Endothelial cell of umbilical vein (primary cell): ENCODE data around the gene ARRDC1. TPM values are rescaled to one million over a fixed set of nuclear protein-coding genes. Genes with fewer than 3 reads are reported as not detected.

ENCODE experiments used
- BruUV-seq: library from RNA; stranded (reverse); fragments of 400-500 nt; replicated peaks from 2 replicates; lab custom pipeline; 2021; lab: Mats Ljungman, UMichigan
- CTCF ChIA-PET: fragments of 300-600, 350-600 bp; sonication (Branson Sonifier 250); formaldehyde crosslinking; loops from one replicate; lab custom pipeline; 2021; ENCODE audit warnings: antibody characterized with exemption, inconsistent platforms; lab: Charles Lee
- POLR2A ChIA-PET: fragments of 300-600, 350-600 bp; sonication (Branson Sonifier 250); formaldehyde crosslinking; loops from one replicate; lab custom pipeline; 2021; ENCODE audit warnings: antibody characterized with exemption, inconsistent platforms; lab: Charles Lee
- DNase-seq: peaks from one replicate; pipeline ENCODE4 v3.0.0-alpha.2; 2011; ENCODE audit warnings: low read depth, low spot score
- FAIRE-seq: peaks from 2 replicates; lab custom pipeline; 2011; peaks lifted over from hg19 to GRCh38; lab: Jason Lieb, UNC
- H2AFZ ChIP-seq: 2 replicates; pipeline ENCODE4 v1.6.0; 2012; ENCODE audit warnings: low read depth, low read length, control low read depth, inconsistent platforms
- H3K27ac ChIP-seq: 2 replicates; pipeline ENCODE4 v1.5.1; 2011; ENCODE audit warnings: low read depth, mild to moderate bottlenecking, control low read depth, low read length, moderate library complexity; ENCODE audit not compliant: insufficient read depth
- H3K27me3 ChIP-seq, 2 experiments: 2 replicates each; pipeline versions ENCODE4 v1.6.0 to v1.6.1; 2011; ENCODE audit warnings: low read length in 2 of 2, mixed read lengths in 1 of 2; ENCODE audit not compliant: control insufficient read depth in 2 of 2, insufficient read depth in 2 of 2
- H3K36me3 ChIP-seq, 2 experiments: 2 replicates in 1 of 2; 3 replicates in 1 of 2; pipeline ENCODE4 v1.5.1; 2011; ENCODE audit warnings: low read length in 2 of 2, mild to moderate bottlenecking in 1 of 2, moderate library complexity in 1 of 2; ENCODE audit not compliant: control insufficient read depth in 2 of 2, insufficient read depth in 2 of 2; ENCODE audit errors: extremely low read depth in 1 of 2
- H3K4me1 ChIP-seq: 3 replicates; pipeline ENCODE4 v1.5.1; 2011; ENCODE audit warnings: mild to moderate bottlenecking, low read length; ENCODE audit not compliant: control insufficient read depth, insufficient read depth; ENCODE audit errors: extremely low read depth
- H3K4me2 ChIP-seq: 2 replicates; pipeline ENCODE4 v1.6.1; 2011; ENCODE audit warnings: low read length, control low read depth, mixed read lengths; ENCODE audit not compliant: insufficient read depth
- H3K4me3 ChIP-seq, 3 experiments: fragments of 200-600 bp in 1 of 3; sonication (generic), shearing (Covaris generic) in 1 of 3; replicated peaks in 1 of 3; 2 replicates each; pipeline ENCODE4 v1.5.1; 2011 to 2016; ENCODE audit warnings: control low read depth in 3 of 3, low read length in 3 of 3, mild to moderate bottlenecking in 2 of 3, inconsistent platforms in 1 of 3, low read depth in 1 of 3, moderate library complexity in 1 of 3; ENCODE audit not compliant: insufficient read depth in 1 of 3
- H3K79me2 ChIP-seq: 2 replicates; pipeline ENCODE4 v1.6.0; 2012; ENCODE audit warnings: low read length, inconsistent platforms; ENCODE audit not compliant: control insufficient read depth, insufficient read depth
- H3K9ac ChIP-seq: replicated peaks from 2 replicates; pipeline ENCODE3; 2011; ENCODE audit warnings: low read length, control low read depth; ENCODE audit not compliant: insufficient read depth; ENCODE audit errors: extremely low read depth
- H3K9me1 ChIP-seq: replicated peaks from 3 replicates; pipeline ENCODE4 v1.6.0; 2011; ENCODE audit warnings: mild to moderate bottlenecking, low read length; ENCODE audit not compliant: control insufficient read depth, insufficient read depth; ENCODE audit errors: extremely low read depth
- H3K9me3 ChIP-seq: replicated peaks from 2 replicates; pipeline ENCODE4 v1.5.1; 2012; ENCODE audit warnings: low read length, inconsistent platforms; ENCODE audit not compliant: control insufficient read depth, insufficient read depth
- H4K20me1 ChIP-seq: replicated peaks from 2 replicates; pipeline ENCODE3; 2011; ENCODE audit warnings: mild to moderate bottlenecking, low read length; ENCODE audit not compliant: control insufficient read depth, insufficient read depth; ENCODE audit errors: extremely low read depth
- EZH2 ChIP-seq: IDR thresholded peaks from 2 replicates; pipeline ENCODE4 v1.6.1; 2012; ENCODE audit warnings: borderline replicate concordance, low read depth, mild to moderate bottlenecking, moderate library complexity, low read length, inconsistent platforms; ENCODE audit not compliant: severe bottlenecking
- FOS ChIP-seq: IDR thresholded peaks from 2 replicates; pipeline ENCODE4 v1.6.1; 2011; ENCODE audit warnings: mild to moderate bottlenecking, low read length, moderate library complexity, borderline replicate concordance; ENCODE audit not compliant: insufficient read depth
- GATA2 ChIP-seq: IDR thresholded peaks from 2 replicates; pipeline ENCODE4 v1.7.0; 2011; ENCODE audit warnings: low read depth, mild to moderate bottlenecking, moderate library complexity, mixed read lengths, low read length; ENCODE audit not compliant: insufficient read length, insufficient read depth
- JUN ChIP-seq: IDR thresholded peaks from 2 replicates; pipeline ENCODE4 v1.6.1; 2011; ENCODE audit warnings: borderline replicate concordance, low read depth; ENCODE audit not compliant: insufficient read length, insufficient read depth
- MYC ChIP-seq: IDR thresholded peaks from one replicate; pipeline ENCODE4 v1.6.1; 2011; ENCODE audit warnings: mild to moderate bottlenecking, low read depth, low read length
- POLR2A ChIP-seq: IDR thresholded peaks from 2 replicates; pipeline ENCODE4 v1.6.1; 2012; ENCODE audit warnings: low read depth, mild to moderate bottlenecking, control low read depth, low read length
- POLR2AphosphoS5 ChIP-seq: IDR thresholded peaks from 2 replicates; pipeline ENCODE4 v1.6.1; 2012; ENCODE audit warnings: low read depth, mild to moderate bottlenecking, control low read depth, low read length, moderate library complexity; ENCODE audit not compliant: insufficient read depth
- dilution Hi-C: fragments of 300-500 bp; cut with MboI; formaldehyde crosslinking; loops from one replicate; pipeline ENCODE4 v1.15.0; 2019; ENCODE audit warnings: low sequenced_read_pairs; ENCODE audit not compliant: extremely low pct_ligation_motif_present
- intact Hi-C: fragments of 100-400 bp; cut with micrococcal nuclease; formaldehyde crosslinking; loops from one replicate; pipeline ENCODE4 v1.10.0; 2022
- polyA plus RNA-seq, 4 experiments: library from polyadenylated mRNA; depleted of rRNA in 3 of 4; stranded (reverse) in 3 of 4; unstranded in 1 of 4; fragments of >200 nt; gene quantifications; 2 replicates each; pipeline versions ENCODE4 v1.2.1 to v1.2.3, GENCODE V29; 2011 to 2012; ENCODE audit warnings: missing spikeins in 1 of 4
- total RNA-seq: library from RNA; stranded (reverse); gene quantifications from 2 replicates; pipeline ENCODE4 v1.2.3, GENCODE V29; 2021
- TF ChIP-seq, protein P1 (sequence below), 2 donors: IDR thresholded peaks; 1 replicate in 1 of 2; 2 replicates in 1 of 2; pipeline ENCODE4 v1.5.1; 2011; ENCODE audit warnings: low read length in 2 of 2, mild to moderate bottlenecking in 2 of 2, moderate library complexity in 2 of 2, control low read depth in 1 of 2, inconsistent platforms in 1 of 2, low read depth in 1 of 2; ENCODE audit not compliant: insufficient read depth in 1 of 2; ENCODE audit errors: extremely low read depth in 1 of 2
- TF ChIP-seq, protein P2 (sequence below): IDR thresholded peaks from 2 replicates; pipeline ENCODE4 v1.6.1; 2011; ENCODE audit not compliant: insufficient read depth, insufficient read length

The ARRDC1 gene
- total and polyA plus RNA-seq, 2 donors (not counting 3 experiments of a cell fraction or from before 2014, with no cell fraction given): 22.5 to 51.0 TPM

DNA sequence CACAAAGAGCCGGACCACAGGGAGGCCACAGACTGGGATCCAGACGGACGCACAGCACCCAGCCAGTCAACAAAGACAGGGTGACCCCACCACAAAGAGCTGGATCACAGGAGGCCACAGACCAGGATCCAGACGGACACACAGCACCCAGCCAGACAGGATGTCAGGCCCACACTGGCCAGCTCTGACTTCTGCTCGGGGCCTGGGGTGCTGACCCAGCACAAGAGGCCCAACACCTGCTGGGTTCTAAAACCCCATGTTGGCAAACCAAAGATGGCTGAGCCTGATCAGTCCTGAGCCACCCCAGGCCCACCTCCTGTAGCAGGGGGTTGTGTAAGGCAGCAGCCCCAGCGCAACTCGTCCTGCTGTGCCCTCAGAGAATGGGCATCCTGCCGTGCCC is 21.5 kb upstream of the ARRDC1 start:
- H3K4me1 ChIP-seq: peaks cover 6% of the 10 kb centered on the region
- H2AFZ ChIP-seq: no peak overlapping the region
- H3K27me3 ChIP-seq: no peaks in the 10 kb centered on the region
- no TSS peak for BruUV-seq
- intact Hi-C loops (no loop called here), dilution Hi-C loops (no loop called here)
- no peak overlapping the region for H3K9ac ChIP-seq
- peaks cover 13 to 47% of the 10 kb centered on the region in 2 experiments for H3K36me3 ChIP-seq
- H4K20me1 ChIP-seq: no peaks in the 10 kb centered on the region
- no peaks in the 10 kb centered on the region for H3K9me3 ChIP-seq
- no peak overlapping the region for H3K4me3 ChIP-seq
- DNase-seq (no peak), FAIRE-seq (no peak)
- ChIA-PET CTCF (no interaction called here), POLR2A (no interaction called here)
- no peak overlapping the region for H3K27ac ChIP-seq
- peaks cover 10% of the 10 kb centered on the region for H3K79me2 ChIP-seq
- H3K9me1 ChIP-seq: no peaks in the 10 kb centered on the region
- H3K4me2 ChIP-seq: no peak overlapping the region
- TF ChIP-seq POLR2A: no peak
- TF ChIP-seq POLR2AphosphoS5: no peak
- TF ChIP-seq, protein P1, sequence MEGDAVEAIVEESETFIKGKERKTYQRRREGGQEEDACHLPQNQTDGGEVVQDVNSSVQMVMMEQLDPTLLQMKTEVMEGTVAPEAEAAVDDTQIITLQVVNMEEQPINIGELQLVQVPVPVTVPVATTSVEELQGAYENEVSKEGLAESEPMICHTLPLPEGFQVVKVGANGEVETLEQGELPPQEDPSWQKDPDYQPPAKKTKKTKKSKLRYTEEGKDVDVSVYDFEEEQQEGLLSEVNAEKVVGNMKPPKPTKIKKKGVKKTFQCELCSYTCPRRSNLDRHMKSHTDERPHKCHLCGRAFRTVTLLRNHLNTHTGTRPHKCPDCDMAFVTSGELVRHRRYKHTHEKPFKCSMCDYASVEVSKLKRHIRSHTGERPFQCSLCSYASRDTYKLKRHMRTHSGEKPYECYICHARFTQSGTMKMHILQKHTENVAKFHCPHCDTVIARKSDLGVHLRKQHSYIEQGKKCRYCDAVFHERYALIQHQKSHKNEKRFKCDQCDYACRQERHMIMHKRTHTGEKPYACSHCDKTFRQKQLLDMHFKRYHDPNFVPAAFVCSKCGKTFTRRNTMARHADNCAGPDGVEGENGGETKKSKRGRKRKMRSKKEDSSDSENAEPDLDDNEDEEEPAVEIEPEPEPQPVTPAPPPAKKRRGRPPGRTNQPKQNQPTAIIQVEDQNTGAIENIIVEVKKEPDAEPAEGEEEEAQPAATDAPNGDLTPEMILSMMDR (IDR thresholded peaks at IDR 0.05; ENCODE audit: extremely low read depth in 1 of 2, insufficient read depth in 1 of 2, low read depth in 1 of 2, low read length in 2 of 2): no peak
- TF ChIP-seq FOS: no peak
- TF ChIP-seq EZH2: no peak
- no peak for TF ChIP-seq JUN
- TF ChIP-seq, protein P2, sequence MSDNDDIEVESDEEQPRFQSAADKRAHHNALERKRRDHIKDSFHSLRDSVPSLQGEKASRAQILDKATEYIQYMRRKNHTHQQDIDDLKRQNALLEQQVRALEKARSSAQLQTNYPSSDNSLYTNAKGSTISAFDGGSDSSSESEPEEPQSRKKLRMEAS: no peak
- no peak for TF ChIP-seq MYC
- no peak for TF ChIP-seq GATA2
